B cell (primary cell): ENCODE results near the gene KPNA5. TPM values are rescaled to one million over a fixed set of nuclear protein-coding genes. Genes with fewer than 3 reads are reported as not detected.
A peak's percentile ranks its signal among the peaks of the same experiment; 100 is the strongest.
"Not testable (repeated sequence)": the region's sequence is repeated elsewhere in the genome, so short reads cannot be mapped to it uniquely, and the experiment has no call there.

Source experiments
- ATAC-seq: fragments of 200-7000 bp; cut with Tn5 transposase; one replicate; pipeline ENCODE4 v1.10.0; 2021; ENCODE audit warnings: low read depth, mild to moderate bottlenecking, moderate number of reproducible peaks, moderate library complexity
- CTCF ChIA-PET: fragments of 350-600 bp; sonication (Branson Sonifier 250); formaldehyde crosslinking; loops from one replicate; lab custom pipeline; 2021; ENCODE audit warnings: antibody characterized with exemption, inconsistent platforms; lab: Charles Lee
- POLR2A ChIA-PET: fragments of 350-600 bp; sonication (Branson Sonifier 250); formaldehyde crosslinking; loops from one replicate; lab custom pipeline; 2021; ENCODE audit warnings: antibody characterized with exemption; lab: Charles Lee
- DNase-seq: peaks from one replicate; pipeline ENCODE4 v3.0.0; 2013
- H2AFZ ChIP-seq: 2 replicates; pipeline ENCODE4 v1.6.1; 2012; ENCODE audit warnings: mild to moderate bottlenecking, low read depth, low read length; ENCODE audit not compliant: insufficient read depth, poor library complexity, severe bottlenecking
- H3K27ac ChIP-seq, 2 donors: 1 replicate in 1 of 2; 2 replicates in 1 of 2; pipeline ENCODE4 v1.5.1; 2012 to 2013; ENCODE audit warnings: low read length in 2 of 2, mild to moderate bottlenecking in 2 of 2, moderate library complexity in 1 of 2
- H3K27me3 ChIP-seq, 4 experiments: fragments of 200-600 bp in 1 of 4; sonication (generic) in 1 of 4; replicated peaks in 1 of 4; 1 replicate in 2 of 4; 2 replicates in 2 of 4; pipeline versions ENCODE4 v1.6.1 to v1.7.0; 2013 to 2016; ENCODE audit warnings: low read length in 3 of 4, mild to moderate bottlenecking in 2 of 4, mixed read lengths in 1 of 4, moderate library complexity in 1 of 4; ENCODE audit not compliant: insufficient read depth in 4 of 4, control insufficient read depth in 3 of 4; ENCODE audit errors: control extremely low read depth in 1 of 4
- H3K36me3 ChIP-seq, 2 experiments: replicated peaks in 1 of 2; 1 replicate in 1 of 2; 2 replicates in 1 of 2; pipeline versions ENCODE4 v1.6.1 to v1.7.1; 2013; ENCODE audit warnings: low read length in 1 of 2; ENCODE audit not compliant: insufficient read depth in 2 of 2, control insufficient read depth in 1 of 2; ENCODE audit errors: control extremely low read depth in 1 of 2, extremely low read depth in 1 of 2
- H3K4me1 ChIP-seq, 2 donors: fragments of 200-600 bp in 1 of 2; sonication (generic) in 1 of 2; 1 replicate in 1 of 2; 2 replicates in 1 of 2; pipeline versions ENCODE4 v1.5.1 to v1.6.1; 2013 to 2017; ENCODE audit warnings: low read length in 2 of 2; ENCODE audit not compliant: control insufficient read depth in 2 of 2, insufficient read depth in 2 of 2
- H3K4me2 ChIP-seq: replicated peaks from 2 replicates; pipeline ENCODE3; 2012; ENCODE audit warnings: mild to moderate bottlenecking, low read depth, low read length; ENCODE audit not compliant: poor library complexity, severe bottlenecking
- H3K4me3 ChIP-seq, 5 experiments: fragments of 200-600 bp in 1 of 5; sonication (generic) in 1 of 5; 1 replicate in 3 of 5; 2 replicates in 2 of 5; pipeline versions ENCODE4 v1.5.1 to v1.7.0; 2011 to 2016; ENCODE audit warnings: low read length in 4 of 5, mild to moderate bottlenecking in 4 of 5, low read depth in 2 of 5, control low read depth in 1 of 5, moderate library complexity in 1 of 5; ENCODE audit not compliant: insufficient read depth in 1 of 5; ENCODE audit errors: control extremely low read depth in 1 of 5, extremely low read depth in 1 of 5
- H3K79me2 ChIP-seq: fragments of 200-600 bp; sonication (generic); one replicate; pipeline ENCODE4 v1.6.0; 2016; ENCODE audit warnings: low read length; ENCODE audit not compliant: control insufficient read depth, insufficient read depth
- H3K9ac ChIP-seq: fragments of 200-600 bp; sonication (generic); 2 replicates; pipeline ENCODE4 v1.6.1; 2017; ENCODE audit warnings: mild to moderate bottlenecking, low read length, moderate library complexity
- H3K9me3 ChIP-seq, 3 donors: one replicate each; pipeline versions ENCODE4 v1.6.1 to v1.7.1; 2013; ENCODE audit warnings: low read length in 2 of 3; ENCODE audit not compliant: control insufficient read depth in 2 of 3, insufficient read depth in 1 of 3; ENCODE audit errors: control extremely low read depth in 1 of 3
- H4K20me1 ChIP-seq: 2 replicates; pipeline ENCODE4 v1.6.0; 2012; ENCODE audit warnings: mild to moderate bottlenecking, low read length; ENCODE audit not compliant: insufficient read depth, control insufficient read depth, poor library complexity, severe bottlenecking
- H3K27ac Mint-ChIP-seq: one replicate; pipeline ENCODE4 v1.8.0; 2021; ENCODE audit warnings: mixed read lengths
- H3K27me3 Mint-ChIP-seq: one replicate; pipeline ENCODE4 v1.8.0; 2021; ENCODE audit warnings: mixed read lengths
- H3K4me1 Mint-ChIP-seq: one replicate; pipeline ENCODE4 v1.8.0; 2021; ENCODE audit warnings: mixed read lengths
- H3K4me3 Mint-ChIP-seq: one replicate; pipeline ENCODE4 v1.8.0; 2021; ENCODE audit warnings: mixed read lengths
- H3K9me3 Mint-ChIP-seq: one replicate; pipeline ENCODE4 v1.8.0; 2022; ENCODE audit warnings: mixed read lengths; ENCODE audit not compliant: insufficient read depth
- EZH2 ChIP-seq: IDR thresholded peaks from 2 replicates; pipeline ENCODE4 v1.6.1; 2012; ENCODE audit warnings: borderline replicate concordance, low read depth, mild to moderate bottlenecking, moderate library complexity, low read length; ENCODE audit not compliant: insufficient read depth, poor library complexity, severe bottlenecking
- WGBS: methylation state at CpG from one replicate; pipeline ENCODE4 v1.1.5; 2013; ENCODE audit warnings: missing lambda C conversion rate; ENCODE audit not compliant: insufficient coverage; 5-methylcytosine and 5-hydroxymethylcytosine counted together
- intact Hi-C: fragments of 100-400 bp; cut with micrococcal nuclease; formaldehyde crosslinking; loops from one replicate; pipeline ENCODE4 v1.10.0; 2022
- polyA plus RNA-seq: library from polyadenylated mRNA; depleted of rRNA; stranded (reverse); fragments of >200 nt; gene quantifications from 2 replicates; pipeline ENCODE4 v1.2.3, GENCODE V29; 2012
- total RNA-seq, 2 donors: library from RNA; stranded (reverse); fragments of 120-200 nt in 1 of 2; gene quantifications; 1 replicate in 1 of 2; 2 replicates in 1 of 2; pipeline versions ENCODE4 v1.2.3 to v1.2.4, GENCODE V29; 2013 to 2022
- TF ChIP-seq, protein P1 (sequence below): fragments of 200-600 bp; IDR thresholded peaks from one replicate; pipeline ENCODE4 v1.8.0; 2022; ENCODE audit warnings: antibody characterized with exemption, mild to moderate bottlenecking

Gene KPNA5
- total and polyA plus RNA-seq, 2 donors (not counting 1 experiment from before 2014, with no cell fraction given) = 6.9 to 41.7 TPM

DNA sequence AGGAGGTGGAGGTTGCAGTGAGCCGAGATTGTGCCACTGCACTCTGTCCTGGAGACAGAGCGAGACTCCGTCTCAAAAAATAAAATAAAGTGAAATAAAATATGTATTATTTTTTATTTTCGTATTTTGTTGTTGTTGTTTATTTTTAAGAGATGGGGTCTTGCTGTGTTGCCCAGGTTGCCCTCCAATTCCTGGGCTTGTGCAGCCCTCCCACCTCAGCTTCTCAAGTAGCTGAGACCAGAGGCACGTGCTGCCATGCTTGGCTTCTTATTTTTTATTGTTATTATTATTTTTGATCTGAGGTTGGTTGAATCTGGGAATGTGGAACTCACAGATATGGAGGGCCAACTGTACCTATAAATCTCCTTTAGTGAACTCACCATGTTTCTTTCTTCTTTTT, 10.1 kb downstream of the KPNA5 start:
- H3K27me3 ChIP-seq = no peaks in the 10 kb centered on the region
- H3K27ac ChIP-seq = peak overlapping the region in 1 of 2 donors; percentile 30
- peaks cover 0 to 10% of the 10 kb centered on the region in 2 donors for H3K4me1 ChIP-seq
- no peak for TF ChIP-seq EZH2
- TF ChIP-seq, protein P1, sequence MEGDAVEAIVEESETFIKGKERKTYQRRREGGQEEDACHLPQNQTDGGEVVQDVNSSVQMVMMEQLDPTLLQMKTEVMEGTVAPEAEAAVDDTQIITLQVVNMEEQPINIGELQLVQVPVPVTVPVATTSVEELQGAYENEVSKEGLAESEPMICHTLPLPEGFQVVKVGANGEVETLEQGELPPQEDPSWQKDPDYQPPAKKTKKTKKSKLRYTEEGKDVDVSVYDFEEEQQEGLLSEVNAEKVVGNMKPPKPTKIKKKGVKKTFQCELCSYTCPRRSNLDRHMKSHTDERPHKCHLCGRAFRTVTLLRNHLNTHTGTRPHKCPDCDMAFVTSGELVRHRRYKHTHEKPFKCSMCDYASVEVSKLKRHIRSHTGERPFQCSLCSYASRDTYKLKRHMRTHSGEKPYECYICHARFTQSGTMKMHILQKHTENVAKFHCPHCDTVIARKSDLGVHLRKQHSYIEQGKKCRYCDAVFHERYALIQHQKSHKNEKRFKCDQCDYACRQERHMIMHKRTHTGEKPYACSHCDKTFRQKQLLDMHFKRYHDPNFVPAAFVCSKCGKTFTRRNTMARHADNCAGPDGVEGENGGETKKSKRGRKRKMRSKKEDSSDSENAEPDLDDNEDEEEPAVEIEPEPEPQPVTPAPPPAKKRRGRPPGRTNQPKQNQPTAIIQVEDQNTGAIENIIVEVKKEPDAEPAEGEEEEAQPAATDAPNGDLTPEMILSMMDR = no peak
- ATAC-seq (no peak), DNase-seq (no peak)
- no peaks in the 10 kb centered on the region for H3K9me3 ChIP-seq
- WGBS = 100% methylated on average over 2 of the region's 5 CpGs
- no peaks in the 10 kb centered on the region for H3K9me3 Mint-ChIP-seq
- CTCF ChIA-PET = no interaction called here
- H3K4me2 ChIP-seq = no peak overlapping the region
- peaks cover 0 to 19% of the 10 kb centered on the region in 2 experiments for H3K36me3 ChIP-seq
- H3K4me3 Mint-ChIP-seq = no peak overlapping the region
- H3K27me3 Mint-ChIP-seq = no peaks in the 10 kb centered on the region
- no peak overlapping the region for H3K27ac Mint-ChIP-seq
- no peak overlapping the region for H3K4me3 ChIP-seq
- intact Hi-C loops = no loop called here
- POLR2A ChIA-PET = no interaction called here
- no peak overlapping the region for H2AFZ ChIP-seq
- H3K9ac ChIP-seq = no peak overlapping the region
- peaks cover 65% of the 10 kb centered on the region for H3K79me2 ChIP-seq
- H4K20me1 ChIP-seq = peaks cover 14% of the 10 kb centered on the region
- H3K4me1 Mint-ChIP-seq = peaks cover 37% of the 10 kb centered on the region

DNA sequence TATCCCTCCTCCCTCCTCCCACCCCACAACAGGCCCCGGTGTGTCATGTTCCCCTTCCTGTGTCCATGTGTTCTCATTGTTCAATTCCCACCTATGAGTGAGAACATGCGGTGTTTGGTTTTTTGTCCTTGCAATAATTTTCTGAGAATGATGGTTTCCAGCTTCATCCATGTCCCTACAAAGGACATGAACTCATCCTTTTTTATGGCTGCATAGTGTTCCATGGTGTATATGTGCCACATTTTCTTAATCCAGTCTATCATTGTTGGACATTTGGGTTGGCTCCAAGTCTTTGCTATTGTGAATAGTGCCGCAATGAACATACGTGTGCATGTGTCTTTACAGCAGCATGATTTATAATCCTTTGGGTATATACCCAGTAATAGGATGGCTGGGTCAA, 11.9 kb downstream of the KPNA5 start:
- H3K9ac ChIP-seq, ATAC-seq, H3K9me3 ChIP-seq, intact Hi-C loops, H4K20me1 ChIP-seq, H3K4me3 ChIP-seq, H2AFZ ChIP-seq, DNase-seq, H3K27me3 ChIP-seq, H3K9me3 Mint-ChIP-seq, H3K4me2 ChIP-seq, POLR2A ChIA-PET, H3K27ac Mint-ChIP-seq, H3K27me3 Mint-ChIP-seq, CTCF ChIA-PET, H3K4me3 Mint-ChIP-seq, H3K27ac ChIP-seq: not testable (repeated sequence)
- H3K36me3 ChIP-seq = peaks cover 0 to 19% of the 10 kb centered on the region in 2 experiments
- peaks cover 0 to 11% of the 10 kb centered on the region in 2 donors for H3K4me1 ChIP-seq
- peaks cover 32% of the 10 kb centered on the region for H3K4me1 Mint-ChIP-seq
- no CpG with 5 or more reads among the region's 4 CpGs for WGBS
- H3K79me2 ChIP-seq = peaks cover 57% of the 10 kb centered on the region

DNA sequence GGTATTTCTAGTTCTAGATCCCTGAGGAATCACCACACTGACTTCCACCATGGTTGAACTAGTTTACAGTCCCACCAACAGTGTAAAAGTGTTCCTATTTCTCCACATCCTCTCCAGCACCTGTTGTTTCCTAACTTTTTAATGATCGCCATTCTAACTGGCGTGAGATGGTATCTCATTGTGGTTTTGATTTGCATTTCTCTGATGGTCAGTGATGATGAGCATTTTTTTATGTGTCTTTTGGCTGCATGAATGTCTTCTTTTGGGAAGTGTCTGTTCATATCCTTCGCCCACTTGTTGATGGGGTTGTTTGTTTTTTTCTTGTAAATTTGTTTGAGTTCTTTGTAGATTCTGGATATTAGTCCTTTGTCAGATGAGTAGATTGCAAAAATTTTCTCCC, 12.3 kb downstream of the KPNA5 start:
- H3K27ac ChIP-seq, ATAC-seq, H3K9me3 ChIP-seq, H4K20me1 ChIP-seq, H3K9ac ChIP-seq, POLR2A ChIA-PET, H3K4me3 ChIP-seq, H3K9me3 Mint-ChIP-seq, H3K27me3 Mint-ChIP-seq, intact Hi-C loops, H3K27me3 ChIP-seq, H3K4me2 ChIP-seq, H3K4me3 Mint-ChIP-seq, H2AFZ ChIP-seq, CTCF ChIA-PET, DNase-seq, H3K27ac Mint-ChIP-seq: not testable (repeated sequence)
- peaks cover 29% of the 10 kb centered on the region for H3K4me1 Mint-ChIP-seq
- peaks cover 0 to 10% of the 10 kb centered on the region in 2 donors for H3K4me1 ChIP-seq
- H3K79me2 ChIP-seq = peaks cover 57% of the 10 kb centered on the region
- WGBS = no CpG with 5 or more reads among the region's 3 CpGs
- H3K36me3 ChIP-seq = peaks cover 0 to 15% of the 10 kb centered on the region in 2 experiments
